PC-9 (cell line): ENCODE results near the gene STK24.

ENCODE experiments used
- CTCF ChIP-seq: fragments of 200-600 bp; sonication (generic); conservative IDR thresholded peaks from 2 replicates; pipeline ENCODE4 v1.6.1; 2017; ENCODE audit warnings: mixed run types, antibody characterized with exemption, mild to moderate bottlenecking, moderate library complexity
- EZH2 ChIP-seq: fragments of 200-600 bp; sonication (generic); IDR thresholded peaks from 2 replicates; pipeline ENCODE4 v1.8.0; 2017; ENCODE audit warnings: antibody characterized with exemption, low read depth

GRCh38 chr13:98466634-98467236, 110.2 kb downstream of the STK24 start:
- peak; percentile 82 for TF ChIP-seq CTCF
- TF ChIP-seq EZH2, result no peak
